ENCODE data around the gene AOPEP.

AOPEP gene

DNA sequence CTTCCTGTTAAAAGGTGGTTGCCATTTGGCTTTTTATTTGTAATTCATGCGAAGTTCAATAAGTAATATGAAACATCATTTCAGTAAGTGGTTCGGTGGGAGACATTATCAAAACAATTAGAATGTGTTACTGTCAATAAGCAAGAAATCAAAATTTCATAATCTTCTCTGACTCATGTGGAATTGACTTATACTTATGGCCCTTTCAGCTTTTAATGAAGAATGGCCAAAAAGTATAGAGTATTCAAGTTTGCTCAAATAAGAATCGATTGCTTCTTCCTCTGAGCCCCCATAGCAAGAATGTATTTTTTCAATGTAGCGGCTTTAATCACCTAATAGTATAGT lies 174.5 kb downstream of the AOPEP start:
- TF ChIP-seq FOXM1 (IDR thresholded peaks at IDR 0.05; ENCODE audit: borderline replicate concordance, low read depth), result no peak
- no peak for TF ChIP-seq NFIC (IDR thresholded peaks at IDR 0.05)
- TF ChIP-seq ZBTB7A (IDR thresholded peaks at IDR 0.05; ENCODE audit: low read depth), result no peak
- no peak for TF ChIP-seq EP300 (IDR thresholded peaks at IDR 0.05; ENCODE audit: borderline replicate concordance)
- no peak for TF ChIP-seq TEAD4 (IDR thresholded peaks at IDR 0.05)
- TF ChIP-seq, protein P1, sequence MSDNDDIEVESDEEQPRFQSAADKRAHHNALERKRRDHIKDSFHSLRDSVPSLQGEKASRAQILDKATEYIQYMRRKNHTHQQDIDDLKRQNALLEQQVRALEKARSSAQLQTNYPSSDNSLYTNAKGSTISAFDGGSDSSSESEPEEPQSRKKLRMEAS (IDR thresholded peaks at IDR 0.05), result no peak
- TF ChIP-seq CEBPB (IDR thresholded peaks at IDR 0.05), result no peak
- no peak for TF ChIP-seq EGR1 (IDR thresholded peaks at IDR 0.05)
- TF ChIP-seq TCF12 (IDR thresholded peaks at IDR 0.05; ENCODE audit: low read depth), result no peak
- TF ChIP-seq, protein P2, sequence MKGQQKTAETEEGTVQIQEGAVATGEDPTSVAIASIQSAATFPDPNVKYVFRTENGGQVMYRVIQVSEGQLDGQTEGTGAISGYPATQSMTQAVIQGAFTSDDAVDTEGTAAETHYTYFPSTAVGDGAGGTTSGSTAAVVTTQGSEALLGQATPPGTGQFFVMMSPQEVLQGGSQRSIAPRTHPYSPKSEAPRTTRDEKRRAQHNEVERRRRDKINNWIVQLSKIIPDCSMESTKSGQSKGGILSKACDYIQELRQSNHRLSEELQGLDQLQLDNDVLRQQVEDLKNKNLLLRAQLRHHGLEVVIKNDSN (IDR thresholded peaks at IDR 0.05), result no peak
- TF ChIP-seq TAF1 (IDR thresholded peaks at IDR 0.05; ENCODE audit: low read depth), result no peak
- no peak for TF ChIP-seq RAD21 (IDR thresholded peaks at IDR 0.05; ENCODE audit: low read depth)
- no peak for TF ChIP-seq YY1 (IDR thresholded peaks at IDR 0.05; ENCODE audit: low read depth)
- no peak for TF ChIP-seq CREB1 (IDR thresholded peaks at IDR 0.05; ENCODE audit: low read depth)
- TF ChIP-seq, protein P3, sequence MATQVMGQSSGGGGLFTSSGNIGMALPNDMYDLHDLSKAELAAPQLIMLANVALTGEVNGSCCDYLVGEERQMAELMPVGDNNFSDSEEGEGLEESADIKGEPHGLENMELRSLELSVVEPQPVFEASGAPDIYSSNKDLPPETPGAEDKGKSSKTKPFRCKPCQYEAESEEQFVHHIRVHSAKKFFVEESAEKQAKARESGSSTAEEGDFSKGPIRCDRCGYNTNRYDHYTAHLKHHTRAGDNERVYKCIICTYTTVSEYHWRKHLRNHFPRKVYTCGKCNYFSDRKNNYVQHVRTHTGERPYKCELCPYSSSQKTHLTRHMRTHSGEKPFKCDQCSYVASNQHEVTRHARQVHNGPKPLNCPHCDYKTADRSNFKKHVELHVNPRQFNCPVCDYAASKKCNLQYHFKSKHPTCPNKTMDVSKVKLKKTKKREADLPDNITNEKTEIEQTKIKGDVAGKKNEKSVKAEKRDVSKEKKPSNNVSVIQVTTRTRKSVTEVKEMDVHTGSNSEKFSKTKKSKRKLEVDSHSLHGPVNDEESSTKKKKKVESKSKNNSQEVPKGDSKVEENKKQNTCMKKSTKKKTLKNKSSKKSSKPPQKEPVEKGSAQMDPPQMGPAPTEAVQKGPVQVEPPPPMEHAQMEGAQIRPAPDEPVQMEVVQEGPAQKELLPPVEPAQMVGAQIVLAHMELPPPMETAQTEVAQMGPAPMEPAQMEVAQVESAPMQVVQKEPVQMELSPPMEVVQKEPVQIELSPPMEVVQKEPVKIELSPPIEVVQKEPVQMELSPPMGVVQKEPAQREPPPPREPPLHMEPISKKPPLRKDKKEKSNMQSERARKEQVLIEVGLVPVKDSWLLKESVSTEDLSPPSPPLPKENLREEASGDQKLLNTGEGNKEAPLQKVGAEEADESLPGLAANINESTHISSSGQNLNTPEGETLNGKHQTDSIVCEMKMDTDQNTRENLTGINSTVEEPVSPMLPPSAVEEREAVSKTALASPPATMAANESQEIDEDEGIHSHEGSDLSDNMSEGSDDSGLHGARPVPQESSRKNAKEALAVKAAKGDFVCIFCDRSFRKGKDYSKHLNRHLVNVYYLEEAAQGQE (IDR thresholded peaks at IDR 0.05; ENCODE audit: low read depth), result no peak

DNA sequence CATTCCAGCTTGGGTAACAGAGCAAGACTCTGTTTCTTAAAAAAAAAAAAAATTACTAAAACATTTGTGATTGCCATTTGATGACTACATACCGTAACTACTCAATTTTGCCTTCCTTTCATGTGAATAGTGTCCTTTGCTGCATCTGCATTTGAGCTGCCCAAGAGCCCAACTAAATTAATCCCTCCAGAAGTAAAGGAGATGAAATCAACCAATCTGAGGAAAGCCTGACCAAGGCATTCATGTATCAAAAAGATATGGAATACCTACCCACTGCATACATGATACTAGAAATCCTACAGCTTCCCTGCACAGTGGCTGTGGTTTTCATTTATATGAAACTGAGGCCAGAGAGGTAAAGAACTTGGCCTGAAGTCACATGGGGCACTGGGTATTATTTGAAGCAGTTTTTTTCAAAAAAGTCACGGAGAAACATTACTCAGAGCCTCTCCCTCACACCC lies 177.5 kb downstream of the AOPEP start:
- TF ChIP-seq, protein P2 (IDR thresholded peaks at IDR 0.05), result peak; percentile 39; the same call in 1 of the 2 replicates
- TF ChIP-seq TCF12 (IDR thresholded peaks at IDR 0.05; ENCODE audit: low read depth), result no peak

DNA sequence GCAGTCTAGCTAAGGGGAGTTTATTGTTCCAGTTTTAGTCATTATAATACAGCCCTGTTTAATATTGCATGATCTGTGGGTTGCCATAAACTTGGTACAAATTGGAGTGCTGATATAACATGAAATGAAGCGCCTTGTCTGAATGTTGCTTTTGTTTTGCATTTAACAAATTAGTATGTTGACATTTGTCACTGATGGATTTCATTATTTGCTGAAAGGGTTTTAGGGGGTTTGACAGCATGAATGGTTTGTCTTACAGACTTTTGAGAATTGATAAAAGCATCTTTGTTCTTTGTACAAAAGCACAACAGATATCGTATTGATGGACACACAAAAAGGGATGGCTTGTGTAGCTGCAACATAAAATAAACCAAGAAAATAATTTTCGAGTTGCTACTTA lies 178.3 kb downstream of the AOPEP start:
- TF ChIP-seq ZBTB7A (IDR thresholded peaks at IDR 0.05; ENCODE audit: low read depth) (no peak), NFIC (IDR thresholded peaks at IDR 0.05) (no peak), YY1 (IDR thresholded peaks at IDR 0.05; ENCODE audit: low read depth) (no peak), FOXM1 (IDR thresholded peaks at IDR 0.05; ENCODE audit: borderline replicate concordance, low read depth) (no peak), TAF1 (IDR thresholded peaks at IDR 0.05; ENCODE audit: low read depth) (no peak), TCF12 (IDR thresholded peaks at IDR 0.05; ENCODE audit: low read depth) (no peak), CREB1 (IDR thresholded peaks at IDR 0.05; ENCODE audit: low read depth) (no peak), EGR1 (IDR thresholded peaks at IDR 0.05) (no peak), TEAD4 (IDR thresholded peaks at IDR 0.05) (no peak), EP300 (IDR thresholded peaks at IDR 0.05; ENCODE audit: borderline replicate concordance) (no peak), CEBPB (IDR thresholded peaks at IDR 0.05) (no peak), RAD21 (IDR thresholded peaks at IDR 0.05; ENCODE audit: low read depth) (no peak)
- TF ChIP-seq, protein P1 (IDR thresholded peaks at IDR 0.05), result no peak
- TF ChIP-seq, protein P2 (IDR thresholded peaks at IDR 0.05), result no peak
- TF ChIP-seq, protein P3 (IDR thresholded peaks at IDR 0.05; ENCODE audit: low read depth), result no peak

DNA sequence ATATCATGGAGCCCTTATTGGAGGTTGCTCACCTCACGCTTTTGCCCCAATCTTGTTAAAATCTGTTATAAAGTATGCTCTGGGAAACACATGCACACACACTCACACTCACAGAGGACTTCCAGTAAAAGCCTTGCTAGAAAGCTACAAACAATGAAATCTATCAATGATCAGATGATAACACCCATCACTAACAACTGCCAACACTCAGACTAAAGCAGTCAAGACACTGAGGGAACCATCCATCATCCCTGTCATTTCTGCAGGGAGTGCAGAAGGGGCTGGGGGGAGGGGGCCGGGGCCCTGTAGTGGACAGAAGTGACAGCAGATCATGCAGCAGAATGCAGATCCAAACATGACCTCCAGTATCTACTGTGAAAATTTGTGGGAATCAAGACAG lies 179.1 kb downstream of the AOPEP start:
- no peak for TF ChIP-seq TEAD4 (IDR thresholded peaks at IDR 0.05)
- TF ChIP-seq TCF12 (IDR thresholded peaks at IDR 0.05; ENCODE audit: low read depth), result no peak
- TF ChIP-seq, protein P1 (IDR thresholded peaks at IDR 0.05), result no peak

DNA sequence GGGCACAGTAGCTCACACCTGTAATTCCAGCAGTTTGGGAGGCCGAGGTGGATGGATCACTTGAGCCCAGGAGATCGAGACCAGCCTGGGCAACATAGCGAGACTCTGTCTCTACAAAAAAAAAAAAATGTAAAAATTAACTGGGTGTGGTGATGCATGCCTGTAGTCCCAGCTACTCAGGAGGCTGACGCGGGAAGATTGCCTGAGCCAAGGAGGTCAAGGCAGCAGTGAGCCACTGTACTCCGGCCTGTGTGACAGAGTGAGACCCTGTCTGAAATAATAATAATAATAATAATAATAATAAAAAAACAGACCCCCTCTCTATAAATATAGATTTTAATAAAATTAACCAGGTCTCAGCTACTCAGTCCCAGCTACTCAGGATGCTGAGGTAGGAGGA lies 179.7 kb downstream of the AOPEP start:
- TF ChIP-seq TEAD4 (IDR thresholded peaks at IDR 0.05), result no peak
- no peak for TF ChIP-seq EP300 (IDR thresholded peaks at IDR 0.05; ENCODE audit: borderline replicate concordance)
- TF ChIP-seq, protein P2 (IDR thresholded peaks at IDR 0.05), result no peak

DNA sequence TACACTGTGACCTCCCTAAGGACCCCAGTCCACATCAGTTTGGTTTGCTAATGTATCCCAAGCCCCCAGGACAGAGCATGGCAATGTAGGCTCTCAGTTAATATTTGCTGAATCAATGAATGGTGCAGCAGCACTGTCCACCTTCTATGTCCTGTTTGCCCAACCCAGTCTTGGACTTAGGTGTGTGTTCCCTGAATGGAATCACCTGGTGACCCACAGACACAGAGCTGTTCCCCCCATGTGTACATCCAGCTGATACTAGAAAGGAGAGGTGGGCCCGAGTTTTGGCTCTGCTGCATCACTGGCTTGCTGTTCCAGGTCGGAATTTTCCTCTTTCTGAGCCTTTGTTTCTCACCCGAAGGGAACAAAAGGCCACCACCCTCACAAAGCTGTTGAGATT lies 180.2 kb downstream of the AOPEP start:
- no peak for TF ChIP-seq CEBPB (IDR thresholded peaks at IDR 0.05)
- no peak for TF ChIP-seq TAF1 (IDR thresholded peaks at IDR 0.05; ENCODE audit: low read depth)
- TF ChIP-seq EP300 (IDR thresholded peaks at IDR 0.05; ENCODE audit: borderline replicate concordance), result no peak
- TF ChIP-seq FOXM1 (IDR thresholded peaks at IDR 0.05; ENCODE audit: borderline replicate concordance, low read depth), result no peak
- TF ChIP-seq, protein P1 (IDR thresholded peaks at IDR 0.05), result no peak
- no peak for TF ChIP-seq CREB1 (IDR thresholded peaks at IDR 0.05; ENCODE audit: low read depth)
- TF ChIP-seq TCF12 (IDR thresholded peaks at IDR 0.05; ENCODE audit: low read depth), result no peak
- no peak for TF ChIP-seq NFIC (IDR thresholded peaks at IDR 0.05)
- TF ChIP-seq, protein P3 (IDR thresholded peaks at IDR 0.05; ENCODE audit: low read depth), result no peak
